ENCODE data around the gene DECR2. TPM values are rescaled to one million over a fixed set of nuclear protein-coding genes. Genes with fewer than 3 reads are reported as not detected.
A peak's percentile ranks its signal among the peaks of the same experiment; 100 is the strongest.

The DECR2 gene
- total and polyA plus RNA-seq, 2 of the 4 experiments (the other 2 are of a cell fraction): 3.9 to 26.7 TPM

DNA sequence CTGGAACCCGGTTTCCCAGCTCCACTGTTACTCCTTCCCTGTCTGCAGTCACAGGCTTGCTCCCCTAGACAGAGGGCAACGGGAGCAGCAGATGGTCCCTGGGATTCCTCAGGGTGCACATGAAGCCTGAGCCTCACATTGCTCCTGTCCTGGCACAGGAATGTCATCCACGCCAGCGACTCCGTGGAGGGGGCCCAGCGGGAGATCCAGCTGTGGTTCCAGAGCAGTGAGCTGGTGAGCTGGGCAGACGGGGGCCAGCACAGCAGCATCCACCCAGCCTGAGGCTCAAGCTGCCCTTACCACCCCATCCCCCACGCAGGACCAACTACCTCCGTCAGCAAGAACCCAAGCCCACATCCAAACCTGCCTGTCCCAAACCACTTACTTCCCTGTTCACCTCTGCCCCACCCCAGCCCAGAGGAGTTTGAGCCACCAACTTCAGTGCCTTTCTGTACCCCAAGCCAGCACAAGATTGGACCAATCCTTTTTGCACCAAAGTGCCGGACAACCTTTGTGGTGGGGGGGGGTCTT, 1.6 kb upstream of the DECR2 start:
- H4K8ac ChIP-seq (ENCODE audit: low read depth in 2 of 2, low read length in 2 of 2): no peak overlapping the region

More for the DNA sequence above, 1.6 kb upstream of the DECR2 start:
- H4K5ac ChIP-seq (ENCODE audit: low read depth, low read length): no peak overlapping the region
- H4K91ac ChIP-seq (ENCODE audit: insufficient read depth, low read depth, low read length): no peak overlapping the region; the same call in 1 of the 2 replicates
- peak overlapping the region; percentile 79; the same call in 1 of the 2 replicates for H3K4me2 ChIP-seq (ENCODE audit: low read depth, low read length)
- H3K27me3 ChIP-seq (ENCODE audit: control insufficient read depth, insufficient read depth, low read length): no peaks in the 10 kb centered on the region
- no peak for TF ChIP-seq NFE2L2 (IDR thresholded peaks at IDR 0.05; ENCODE audit: low read depth, low read length)
- POLR2A ChIA-PET (ENCODE audit: unreplicated experiment): no interaction called here
- peaks cover 4 to 43% of the 10 kb centered on the region in 2 experiments for H3K79me1 ChIP-seq (ENCODE audit: low read depth in 1 of 2, low read length in 2 of 2)
- ATAC-seq (ENCODE audit: low read depth) (no peak), DNase-seq (no peak)
- 0 out of 2 replicates have a peak, but pooled peaks cover 7% of the 10 kb centered on the region for H3K9me1 ChIP-seq (ENCODE audit: insufficient read depth, low read length)
- H2BK5ac ChIP-seq (ENCODE audit: low read depth, low read length, poor library complexity, severe bottlenecking): no peak overlapping the region
- no peak overlapping the region for H3K27ac ChIP-seq (ENCODE audit: insufficient read depth, low read length)
- no peak overlapping the region for H2BK120ac ChIP-seq (ENCODE audit: low read depth, low read length)
- TSS peak; percentile 89 for BruUV-seq (replicated peaks)
- no peak overlapping the region for H2BK20ac ChIP-seq (ENCODE audit: low read depth, low read length)
- peaks cover 15% of the 10 kb centered on the region; the same call in 1 of the 2 replicates for H4K20me1 ChIP-seq (ENCODE audit: insufficient read depth, low read length)
- H3K56ac ChIP-seq (ENCODE audit: extremely low read depth, insufficient read depth, low read length): no peak overlapping the region
- no peak overlapping the region for H3K14ac ChIP-seq (replicated peaks; ENCODE audit: low read depth, low read length)
- H2AFZ ChIP-seq (replicated peaks; ENCODE audit: low read length, poor library complexity): no peak overlapping the region
- in situ Hi-C loops (cut with MboI; ENCODE audit: low sequenced_read_pairs): no loop called here
- peaks cover 4% of the 10 kb centered on the region for H3K4me1 ChIP-seq (ENCODE audit: control insufficient read depth, insufficient read depth, low read length)
- H2BK15ac ChIP-seq (ENCODE audit: low read depth, low read length): no peak overlapping the region
- H3K4me3 ChIP-seq (ENCODE audit: insufficient read depth, low read depth, low read length): no peak overlapping the region; the same call in 1 of the 2 replicates
- H3K9ac ChIP-seq (ENCODE audit: low read depth, low read length): no peak overlapping the region
- H3K23ac ChIP-seq (ENCODE audit: low read depth, low read length): peak overlapping the region; percentile 79
- H2AK9ac ChIP-seq (replicated peaks; ENCODE audit: low read depth, low read length, poor library complexity): peak overlapping the region; percentile 38
- CTCF ChIA-PET: interaction anchor here (0.6 kb wide), 1 partner anchor 13 kb away, joined by 5 read pairs; no protein-coding TSS in a partner anchor
- H3K36me3 ChIP-seq (ENCODE audit: control insufficient read depth, insufficient read depth, low read length): peaks cover 19% of the 10 kb centered on the region
- WGBS, 2 experiments (ENCODE audit: extremely low coverage in 2 of 2, insufficient read length in 1 of 2): 87% methylated on average over 6 of the region's 10 CpGs; no CpG with 5 or more reads in 1 of the 2 experiments
- peak overlapping the region; percentile 19; the same call in 1 of the 2 replicates for H3K4ac ChIP-seq (ENCODE audit: low read depth, low read length)
- H3K9me3 ChIP-seq (ENCODE audit: control insufficient read depth, insufficient read depth, low read length): no peaks in the 10 kb centered on the region
- no peak overlapping the region for H2AK5ac ChIP-seq (ENCODE audit: low read depth, low read length)
- intact Hi-C loops (cut with micrococcal nuclease): loop anchor here (5.0 kb wide), 1 partner anchor 127 kb away; the partner anchor contains the start of gene CAPN15
- no peak overlapping the region for H3K18ac ChIP-seq (ENCODE audit: low read depth, low read length)
- dilution Hi-C loops (cut with HindIII; ENCODE audit: low sequenced_read_pairs, unreplicated experiment): no loop called here

All from IMR-90 (cell line).